Mesenchymal stem cell (in vitro differentiated cells and primary cell): ENCODE results near the gene TMOD3.

Source experiments
- DNase-seq: peaks from one replicate; pipeline ENCODE4 v3.0.0-alpha.2; 2013
- H2AFZ ChIP-seq: one replicate; pipeline ENCODE4 v1.6.1; 2013; ENCODE audit warnings: low read depth, mild to moderate bottlenecking, control low read depth, inconsistent platforms, low read length, moderate library complexity
- H2AK5ac ChIP-seq: 2 replicates; pipeline ENCODE4 v1.6.1; 2013; ENCODE audit warnings: low read length, moderate library complexity, mild to moderate bottlenecking, inconsistent platforms; ENCODE audit not compliant: severe bottlenecking
- H2BK120ac ChIP-seq: one replicate; pipeline ENCODE4 v1.6.1; 2013; ENCODE audit warnings: low read depth, mild to moderate bottlenecking, inconsistent platforms, low read length, moderate library complexity
- H2BK12ac ChIP-seq, 2 experiments: one replicate each; pipeline ENCODE4 v1.6.1; 2013; ENCODE audit warnings: inconsistent platforms in 2 of 2, low read length in 2 of 2, mild to moderate bottlenecking in 2 of 2, moderate library complexity in 2 of 2, control low read depth in 1 of 2
- H2BK15ac ChIP-seq: one replicate; pipeline ENCODE4 v1.6.1; 2013; ENCODE audit warnings: mild to moderate bottlenecking, low read depth, inconsistent platforms; ENCODE audit not compliant: poor library complexity, severe bottlenecking
- H2BK5ac ChIP-seq: 2 replicates; pipeline ENCODE4 v1.6.1; 2013; ENCODE audit warnings: low read depth, mild to moderate bottlenecking, low read length, control low read depth, inconsistent platforms; ENCODE audit not compliant: poor library complexity, severe bottlenecking
- H3K14ac ChIP-seq, 2 experiments: one replicate each; pipeline ENCODE4 v1.6.1; 2013; ENCODE audit warnings: inconsistent platforms in 2 of 2, low read length in 2 of 2, control low read depth in 1 of 2, mild to moderate bottlenecking in 1 of 2, moderate library complexity in 1 of 2
- H3K18ac ChIP-seq, 2 experiments: one replicate each; pipeline ENCODE4 v1.6.1; 2013; ENCODE audit warnings: inconsistent platforms in 2 of 2, low read length in 2 of 2, control low read depth in 1 of 2, low read depth in 1 of 2, mild to moderate bottlenecking in 1 of 2
- H3K23ac ChIP-seq, 2 experiments: one replicate each; pipeline ENCODE4 v1.6.1; 2013; ENCODE audit warnings: inconsistent platforms in 2 of 2, low read length in 2 of 2, mild to moderate bottlenecking in 2 of 2, moderate library complexity in 2 of 2, control low read depth in 1 of 2
- H3K27ac ChIP-seq: 2 replicates; pipeline ENCODE4 v1.5.1; 2013; ENCODE audit warnings: mild to moderate bottlenecking, moderate library complexity, low read length, control low read depth, inconsistent platforms; ENCODE audit not compliant: poor library complexity, severe bottlenecking
- H3K27me3 ChIP-seq, 2 experiments: 2 replicates each; pipeline versions ENCODE4 v1.6.1 to v1.7.0; 2013; ENCODE audit warnings: low read length in 2 of 2, mild to moderate bottlenecking in 2 of 2, moderate library complexity in 2 of 2, control low read depth in 1 of 2, inconsistent platforms in 1 of 2; ENCODE audit not compliant: control insufficient read depth in 1 of 2, insufficient read depth in 1 of 2
- H3K36me3 ChIP-seq, 2 experiments: 2 replicates each; pipeline versions ENCODE4 v1.6.1 to v1.7.0; 2013; ENCODE audit warnings: low read length in 2 of 2, control low read depth in 1 of 2, inconsistent platforms in 1 of 2, low read depth in 1 of 2, mild to moderate bottlenecking in 1 of 2; ENCODE audit not compliant: insufficient read depth in 2 of 2, control insufficient read depth in 1 of 2
- H3K4ac ChIP-seq, 2 experiments: one replicate each; pipeline ENCODE4 v1.6.1; 2013; ENCODE audit warnings: inconsistent platforms in 2 of 2, low read length in 2 of 2, mild to moderate bottlenecking in 2 of 2, moderate library complexity in 2 of 2, control low read depth in 1 of 2, low read depth in 1 of 2
- H3K4me1 ChIP-seq: 2 replicates; pipeline ENCODE4 v1.6.1; 2013; ENCODE audit warnings: low read depth, low read length, control low read depth; ENCODE audit not compliant: control insufficient read depth, insufficient read depth
- H3K4me2 ChIP-seq: 2 replicates; pipeline ENCODE4 v1.6.1; 2013; ENCODE audit warnings: low read length, mild to moderate bottlenecking, inconsistent platforms; ENCODE audit not compliant: poor library complexity, severe bottlenecking
- H3K4me3 ChIP-seq, 2 experiments: 2 replicates each; pipeline versions ENCODE4 v1.5.1 to v1.7.0; 2013; ENCODE audit warnings: low read length in 2 of 2, mild to moderate bottlenecking in 2 of 2, control low read depth in 1 of 2, low read depth in 1 of 2; ENCODE audit not compliant: insufficient read depth in 1 of 2
- H3K79me1 ChIP-seq: replicated peaks from 2 replicates; pipeline ENCODE4 v1.6.1; 2013; ENCODE audit warnings: mild to moderate bottlenecking, control low read depth, low read length, inconsistent platforms; ENCODE audit not compliant: poor library complexity, severe bottlenecking
- H3K9ac ChIP-seq: 2 replicates; pipeline ENCODE4 v1.7.0; 2013; ENCODE audit warnings: mild to moderate bottlenecking, low read length, moderate library complexity
- H3K9me3 ChIP-seq: 2 replicates; pipeline ENCODE4 v1.7.0; 2013; ENCODE audit warnings: mild to moderate bottlenecking, low read length; ENCODE audit not compliant: control insufficient read depth
- H4K8ac ChIP-seq: one replicate; pipeline ENCODE4 v1.6.1; 2013; ENCODE audit warnings: inconsistent platforms, mild to moderate bottlenecking, low read length, moderate library complexity
- H4K91ac ChIP-seq: one replicate; pipeline ENCODE4 v1.6.1; 2013; ENCODE audit warnings: mild to moderate bottlenecking, low read length, inconsistent platforms
- WGBS: methylation state at CpG from one replicate; pipeline ENCODE4 v1.1.7; 2013; ENCODE audit warnings: mixed read lengths; 5-methylcytosine and 5-hydroxymethylcytosine counted together

TMOD3 gene

DNA sequence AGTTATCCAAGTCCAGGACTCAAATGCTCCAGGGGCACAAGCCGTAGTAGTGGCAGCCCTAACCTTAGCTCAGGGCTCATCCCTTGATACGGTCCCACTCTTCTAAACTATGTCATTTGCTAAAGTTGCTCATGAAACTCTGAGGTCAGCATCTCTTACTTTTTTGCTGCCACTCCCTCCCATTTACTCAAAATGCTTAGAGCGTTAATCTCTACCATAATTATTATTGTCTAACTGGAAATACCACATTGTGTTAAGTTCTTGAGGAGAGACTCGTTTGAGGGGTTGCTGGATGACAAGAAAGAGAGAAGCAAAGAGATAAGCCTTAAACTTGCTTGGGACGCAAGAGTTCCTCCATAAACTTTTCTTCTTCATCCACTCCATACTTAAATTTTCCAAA, 26.9 kb upstream of the TMOD3 start:
- Histone ChIP-seq H3K14ac (no peak overlapping the region), H2BK15ac (no peak overlapping the region), H2AFZ (no peak overlapping the region), H3K4ac (no peak overlapping the region), H3K27ac (no peak overlapping the region), H2BK5ac (no peak overlapping the region), H3K36me3 (peaks cover 0 to 40% of the 10 kb centered on the region in 2 experiments), H3K23ac (no peak overlapping the region), H3K9me3 (no peaks in the 10 kb centered on the region), H3K4me3 (no peak overlapping the region), H3K9ac (no peak overlapping the region), H4K8ac (no peak overlapping the region), H3K27me3 (no peaks in the 10 kb centered on the region), H3K4me2 (no peak overlapping the region), H2AK5ac (no peak overlapping the region), H3K4me1 (no peaks in the 10 kb centered on the region), H4K91ac (no peak overlapping the region), H2BK12ac (no peak overlapping the region), H2BK120ac (no peak overlapping the region), H3K79me1 (no peaks in the 10 kb centered on the region), H3K18ac (no peak overlapping the region)
- no peak for DNase-seq
- 92% methylated on average over 2 of the region's 5 CpGs for WGBS

DNA sequence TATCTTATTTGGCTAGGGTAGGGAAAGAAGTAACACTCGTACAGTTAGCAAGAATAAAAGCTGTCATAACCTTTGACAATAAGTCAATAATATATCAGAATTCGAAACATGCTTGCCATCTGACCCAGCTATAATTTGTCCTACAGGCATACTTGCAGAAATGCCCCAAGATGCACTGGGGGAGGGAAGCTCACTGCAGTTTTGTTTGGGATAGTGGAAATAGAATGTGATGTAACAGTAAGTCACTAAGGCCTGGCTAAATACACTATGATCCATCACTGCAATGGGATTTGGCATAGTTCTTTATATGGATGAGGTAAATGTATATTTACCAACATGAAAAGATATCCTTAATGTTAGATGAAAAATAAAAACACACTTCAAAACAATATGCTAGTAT, 25.5 kb upstream of the TMOD3 start:
- H3K14ac ChIP-seq: no peak overlapping the region
- no peaks in the 10 kb centered on the region for H3K27me3 ChIP-seq
- H2AFZ ChIP-seq: no peak overlapping the region
- no peaks in the 10 kb centered on the region for H3K9me3 ChIP-seq
- H3K4me1 ChIP-seq: no peaks in the 10 kb centered on the region
- H3K4me3 ChIP-seq: no peak overlapping the region
- H3K4ac ChIP-seq: no peak overlapping the region
- H3K79me1 ChIP-seq: no peaks in the 10 kb centered on the region
- H3K27ac ChIP-seq: no peak overlapping the region
- H3K36me3 ChIP-seq: peaks cover 0 to 45% of the 10 kb centered on the region in 2 experiments
- H3K23ac ChIP-seq: no peak overlapping the region
- H2BK120ac ChIP-seq: no peak overlapping the region
- H2AK5ac ChIP-seq: no peak overlapping the region
- no peak overlapping the region for H3K4me2 ChIP-seq
- no peak overlapping the region for H2BK15ac ChIP-seq
- no peak overlapping the region for H2BK12ac ChIP-seq
- WGBS: 90% methylated on average over 1 of the region's 2 CpGs
- no peak for DNase-seq
- no peak overlapping the region for H3K18ac ChIP-seq
- no peak overlapping the region for H2BK5ac ChIP-seq
- H3K9ac ChIP-seq: no peak overlapping the region
- H4K91ac ChIP-seq: no peak overlapping the region
- H4K8ac ChIP-seq: no peak overlapping the region

- Histone ChIP-seq H3K18ac (no peak overlapping the region), H3K4me3 (no peak overlapping the region), H2BK15ac (no peak overlapping the region), H3K27ac (no peak overlapping the region), H3K23ac (no peak overlapping the region), H3K27me3 (no peaks in the 10 kb centered on the region), H2BK12ac (no peak overlapping the region), H3K79me1 (no peaks in the 10 kb centered on the region), H3K36me3 (peaks cover 0 to 51% of the 10 kb centered on the region in 2 experiments), H4K91ac (no peak overlapping the region), H3K9me3 (no peaks in the 10 kb centered on the region), H3K4ac (no peak overlapping the region), H3K9ac (no peak overlapping the region), H2BK5ac (no peak overlapping the region), H4K8ac (no peak overlapping the region), H2AK5ac (no peak overlapping the region), H3K4me2 (no peak overlapping the region), H2AFZ (no peak overlapping the region), H2BK120ac (no peak overlapping the region), H3K14ac (no peak overlapping the region), H3K4me1 (no peaks in the 10 kb centered on the region)
- no peak for DNase-seq
- WGBS: 91% methylated on average over 2 of the region's 2 CpGs
Observed at GRCh38 chr15:51806123-51806522, 23.3 kb upstream of the TMOD3 start.

GRCh38 chr15:51809457-51809856, 20.0 kb upstream of the TMOD3 start:
- Histone ChIP-seq H3K4me3 (no peak overlapping the region), H3K18ac (no peak overlapping the region), H2BK15ac (no peak overlapping the region), H2AFZ (no peak overlapping the region), H3K27me3 (no peaks in the 10 kb centered on the region), H2BK120ac (no peak overlapping the region), H2BK12ac (no peak overlapping the region), H3K14ac (no peak overlapping the region), H4K8ac (no peak overlapping the region), H3K36me3 (peaks cover 0 to 56% of the 10 kb centered on the region in 2 experiments), H2BK5ac (no peak overlapping the region), H3K4me2 (no peak overlapping the region), H3K4ac (no peak overlapping the region), H3K4me1 (no peaks in the 10 kb centered on the region), H3K27ac (no peak overlapping the region), H4K91ac (no peak overlapping the region), H3K9me3 (no peaks in the 10 kb centered on the region), H3K79me1 (no peaks in the 10 kb centered on the region), H3K23ac (no peak overlapping the region), H3K9ac (no peak overlapping the region), H2AK5ac (no peak overlapping the region)
- DNase-seq: no peak
- WGBS: 75% methylated on average over 1 of the region's 1 CpG
